DND-41 (cell line): ENCODE measurements around the gene SGPL1.

ENCODE experiments used
- EZH2 ChIP-seq: IDR thresholded peaks from 3 replicates; pipeline ENCODE4 v1.6.1; 2012; ENCODE audit warnings: borderline replicate concordance, low read depth, mild to moderate bottlenecking, moderate library complexity, low read length, inconsistent platforms; ENCODE audit not compliant: severe bottlenecking
- TF ChIP-seq, protein P1 (sequence below): IDR thresholded peaks from 2 replicates; pipeline ENCODE4 v1.5.1; 2012; ENCODE audit warnings: borderline replicate concordance, low read length, moderate library complexity, mild to moderate bottlenecking; ENCODE audit not compliant: poor library complexity, severe bottlenecking; ENCODE audit errors: extremely low read depth

DNA sequence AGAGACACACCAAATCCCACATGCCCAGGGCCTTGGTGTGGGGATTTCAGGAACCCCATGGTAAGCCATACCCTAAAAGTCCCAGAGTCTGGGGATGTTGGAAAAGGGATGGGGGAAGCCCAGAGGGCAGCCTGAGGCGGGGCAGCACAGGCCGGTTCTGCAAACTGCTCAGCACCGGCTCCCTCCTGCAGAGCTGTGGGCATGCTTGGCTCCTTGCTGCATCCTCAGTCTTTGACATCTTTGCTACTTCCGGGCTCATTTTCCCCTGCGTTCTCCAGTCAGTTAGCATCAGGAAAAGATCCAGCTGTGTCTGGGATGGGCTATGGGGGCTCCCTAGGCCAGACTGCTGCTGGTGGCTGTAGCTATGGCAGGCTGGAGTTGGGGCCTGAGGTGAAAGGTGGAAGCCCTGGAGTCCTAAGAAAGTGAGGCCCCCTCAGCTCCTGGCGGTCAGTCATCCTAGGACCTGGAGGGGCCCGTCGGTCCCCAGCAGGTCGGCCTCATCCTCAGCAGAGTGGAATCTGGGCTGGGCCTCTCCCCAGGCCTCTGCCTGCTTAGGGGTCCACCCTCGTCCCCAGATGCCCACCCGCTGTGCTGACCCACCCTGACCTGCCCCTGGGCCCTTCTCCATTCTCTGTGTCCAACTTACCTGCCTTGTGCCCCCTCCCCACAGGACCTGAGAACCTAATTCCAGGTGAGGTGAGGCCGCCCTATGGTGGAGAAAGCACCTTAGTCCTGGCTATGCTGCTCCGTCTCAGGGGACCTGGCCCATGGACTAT lies 39.9 kb upstream of the SGPL1 start:
- TF ChIP-seq, protein P1, sequence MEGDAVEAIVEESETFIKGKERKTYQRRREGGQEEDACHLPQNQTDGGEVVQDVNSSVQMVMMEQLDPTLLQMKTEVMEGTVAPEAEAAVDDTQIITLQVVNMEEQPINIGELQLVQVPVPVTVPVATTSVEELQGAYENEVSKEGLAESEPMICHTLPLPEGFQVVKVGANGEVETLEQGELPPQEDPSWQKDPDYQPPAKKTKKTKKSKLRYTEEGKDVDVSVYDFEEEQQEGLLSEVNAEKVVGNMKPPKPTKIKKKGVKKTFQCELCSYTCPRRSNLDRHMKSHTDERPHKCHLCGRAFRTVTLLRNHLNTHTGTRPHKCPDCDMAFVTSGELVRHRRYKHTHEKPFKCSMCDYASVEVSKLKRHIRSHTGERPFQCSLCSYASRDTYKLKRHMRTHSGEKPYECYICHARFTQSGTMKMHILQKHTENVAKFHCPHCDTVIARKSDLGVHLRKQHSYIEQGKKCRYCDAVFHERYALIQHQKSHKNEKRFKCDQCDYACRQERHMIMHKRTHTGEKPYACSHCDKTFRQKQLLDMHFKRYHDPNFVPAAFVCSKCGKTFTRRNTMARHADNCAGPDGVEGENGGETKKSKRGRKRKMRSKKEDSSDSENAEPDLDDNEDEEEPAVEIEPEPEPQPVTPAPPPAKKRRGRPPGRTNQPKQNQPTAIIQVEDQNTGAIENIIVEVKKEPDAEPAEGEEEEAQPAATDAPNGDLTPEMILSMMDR = no peak
- TF ChIP-seq EZH2 = no peak
